Activated T-cell treated with anti-CD3 and anti-CD28 coated beads for 4 hours (primary cell): ENCODE measurements around the gene KDELR1.
"Not testable (repeated sequence)": the region's sequence is repeated elsewhere in the genome, so short reads cannot be mapped to it uniquely, and the experiment has no call there.

ENCODE experiments used
- DNase-seq: peaks from one replicate; pipeline ENCODE4 v3.0.0-alpha.2; 2020

KDELR1 gene

GRCh38 chr19:48397263-48398101 lies 6.1 kb upstream of the KDELR1 start:
- no peak for DNase-seq

GRCh38 chr19:48396824-48397176 lies 5.4 kb upstream of the KDELR1 start:
- DNase-seq: no peak

GRCh38 chr19:48396016-48396823 lies 4.9 kb upstream of the KDELR1 start:
- no peak for DNase-seq

- DNase-seq: no peak
Measured at GRCh38 chr19:48395499-48395898, 4.1 kb upstream of the KDELR1 start.

GRCh38 chr19:48395170-48395455 lies 3.8 kb upstream of the KDELR1 start:
- DNase-seq: no peak

GRCh38 chr19:48394331-48395169 lies 3.2 kb upstream of the KDELR1 start:
- no peak for DNase-seq

GRCh38 chr19:48393559-48394330 lies 2.4 kb upstream of the KDELR1 start, which contains the start of gene GRIN2D:
Gene GRIN2D (plus strand): TSS chr19:48393668. CDS start chr19:48398393, 4,725 bp downstream.
- no peak for DNase-seq

GRCh38 chr19:48392860-48393558 lies 1.7 kb upstream of the KDELR1 start:
- DNase-seq: no peak

- DNase-seq: not testable (repeated sequence)
Measured at GRCh38 chr19:48392006-48392344, 624 bp upstream of the KDELR1 start.

- peak; percentile 49 for DNase-seq
Measured at GRCh38 chr19:48390188-48391099, 907 bp downstream of the KDELR1 start.

- DNase-seq: no peak
Measured at GRCh38 chr19:48386981-48387380, 4.4 kb downstream of the KDELR1 start.

- DNase-seq: no peak
Measured at GRCh38 chr19:48385461-48386087, 5.8 kb downstream of the KDELR1 start.

GRCh38 chr19:48382286-48382685 lies 9.1 kb downstream of the KDELR1 start:
- DNase-seq: no peak

GRCh38 chr19:48381178-48381950 lies 10.0 kb downstream of the KDELR1 start:
- DNase-seq: no peak

- DNase-seq: no peak
Measured at GRCh38 chr19:48379058-48379457, 12.3 kb downstream of the KDELR1 start.

- no peak for DNase-seq
Measured at GRCh38 chr19:48378194-48378570, 13.2 kb downstream of the KDELR1 start.

- no peak for DNase-seq
Measured at GRCh38 chr19:48373567-48373966, 17.8 kb downstream of the KDELR1 start.

GRCh38 chr19:48372904-48373303 lies 18.4 kb downstream of the KDELR1 start:
- no peak for DNase-seq

GRCh38 chr19:48371771-48372170 lies 19.6 kb downstream of the KDELR1 start:
- not testable (repeated sequence) for DNase-seq

GRCh38 chr19:48371367-48371766 lies 20.0 kb downstream of the KDELR1 start:
- no peak for DNase-seq
